ENCODE results near the gene ZNF862. TPM values are rescaled to one million over a fixed set of nuclear protein-coding genes. Genes with fewer than 3 reads are reported as not detected.

The ZNF862 gene
- total RNA-seq, 1 donor from 2014 or later: 6.0 TPM

Other genes starting within 250 kb of the ZNF862 start
- gene ZNF467, start 64.8 kb upstream of the ZNF862 start, total RNA-seq: 4.5 and 8.0 TPM in 2 replicates
- gene ATP6V0E2, start 35.6 kb downstream of the ZNF862 start, total RNA-seq: 7.1 and 12.7 TPM in 2 replicates